GM21717 (cell line): ENCODE results near the gene FBXW8.
A peak's percentile ranks its signal among the peaks of the same experiment; 100 is the strongest.

Experiments
- ATAC-seq: cut with Tn5 transposase; IDR thresholded peaks from one replicate; pipeline ENCODE4 v1.9.1; 2021; ENCODE audit warnings: mild to moderate bottlenecking, moderate library complexity; ENCODE audit not compliant: unreplicated experiment

Gene FBXW8

GRCh38 chr12:116922194-116922897, 11.6 kb downstream of the FBXW8 start:
- ATAC-seq: peak; percentile 58

- peak; percentile 76 for ATAC-seq
Measured at GRCh38 chr12:116924558-116925453, 14.1 kb downstream of the FBXW8 start.

- ATAC-seq: no peak
Measured at GRCh38 chr12:116926283-116927243, 15.8 kb downstream of the FBXW8 start.

GRCh38 chr12:116927244-116927940, 16.6 kb downstream of the FBXW8 start:
- ATAC-seq: no peak

- no peak for ATAC-seq
Measured at GRCh38 chr12:116928504-116928903, 17.8 kb downstream of the FBXW8 start.

GRCh38 chr12:116929885-116930284, 19.1 kb downstream of the FBXW8 start:
- no peak for ATAC-seq

GRCh38 chr12:116931665-116932064, 20.9 kb downstream of the FBXW8 start:
- ATAC-seq: no peak

GRCh38 chr12:116933091-116933490, 22.3 kb downstream of the FBXW8 start:
- no peak for ATAC-seq

- no peak for ATAC-seq
Measured at GRCh38 chr12:116933512-116934246, 22.9 kb downstream of the FBXW8 start.

- ATAC-seq: no peak
Measured at GRCh38 chr12:116934908-116935705, 24.4 kb downstream of the FBXW8 start.

GRCh38 chr12:116937640-116938039, 26.9 kb downstream of the FBXW8 start:
- ATAC-seq: no peak

- no peak for ATAC-seq
Measured at GRCh38 chr12:116939734-116940133, 29.0 kb downstream of the FBXW8 start.

- ATAC-seq: no peak
Measured at GRCh38 chr12:116941188-116941587, 30.4 kb downstream of the FBXW8 start.

GRCh38 chr12:116943419-116944372, 32.9 kb downstream of the FBXW8 start:
- ATAC-seq: no peak

- ATAC-seq: no peak
Measured at GRCh38 chr12:116945886-116946550, 35.3 kb downstream of the FBXW8 start.

GRCh38 chr12:116948298-116948697, 37.5 kb downstream of the FBXW8 start:
- no peak for ATAC-seq

- no peak for ATAC-seq
Measured at GRCh38 chr12:116950628-116951325, 40.0 kb downstream of the FBXW8 start.
